ENCODE data around the gene TRAF2.

The TRAF2 gene

GRCh38 chr9:136972743-136973142 lies 86.4 kb downstream of the TRAF2 start:
- Histone ChIP-seq H4K20me1 (ENCODE audit: insufficient read depth, low read length) (no peaks in the 10 kb centered on the region), H3K4me3 (ENCODE audit: low read length) (no peak overlapping the region), H3K9me2 (replicated peaks; ENCODE audit: insufficient read depth, low read length) (no peaks in the 10 kb centered on the region), H3F3A (ENCODE audit: insufficient read depth, low read length) (no peaks in the 10 kb centered on the region), H3K27ac (ENCODE audit: low read length) (no peak overlapping the region), H2AFZ (ENCODE audit: low read length) (no peak overlapping the region), H3K9ac (ENCODE audit: low read length) (no peak overlapping the region), H3K4me2 (ENCODE audit: low read depth, low read length) (no peak overlapping the region), H3K4me1 (ENCODE audit: low read length) (no peaks in the 10 kb centered on the region), H3K36me3 (replicated peaks; ENCODE audit: insufficient read depth, low read length) (no peaks in the 10 kb centered on the region), H3K9me3 (replicated peaks; ENCODE audit: insufficient read depth, low read length) (no peaks in the 10 kb centered on the region), H3K79me2 (ENCODE audit: low read length) (no peaks in the 10 kb centered on the region), H3K27me3 (replicated peaks; ENCODE audit: insufficient read depth, low read length) (peaks cover 85% of the 10 kb centered on the region)
- TF ChIP-seq EZH2phosphoT487 (IDR thresholded peaks at IDR 0.05; ENCODE audit: low read length) (no peak), EZH2 (optimal IDR thresholded peaks at IDR 0.05; ENCODE audit: low read depth, low read length) (no peak)
- TF ChIP-seq, protein P1, sequence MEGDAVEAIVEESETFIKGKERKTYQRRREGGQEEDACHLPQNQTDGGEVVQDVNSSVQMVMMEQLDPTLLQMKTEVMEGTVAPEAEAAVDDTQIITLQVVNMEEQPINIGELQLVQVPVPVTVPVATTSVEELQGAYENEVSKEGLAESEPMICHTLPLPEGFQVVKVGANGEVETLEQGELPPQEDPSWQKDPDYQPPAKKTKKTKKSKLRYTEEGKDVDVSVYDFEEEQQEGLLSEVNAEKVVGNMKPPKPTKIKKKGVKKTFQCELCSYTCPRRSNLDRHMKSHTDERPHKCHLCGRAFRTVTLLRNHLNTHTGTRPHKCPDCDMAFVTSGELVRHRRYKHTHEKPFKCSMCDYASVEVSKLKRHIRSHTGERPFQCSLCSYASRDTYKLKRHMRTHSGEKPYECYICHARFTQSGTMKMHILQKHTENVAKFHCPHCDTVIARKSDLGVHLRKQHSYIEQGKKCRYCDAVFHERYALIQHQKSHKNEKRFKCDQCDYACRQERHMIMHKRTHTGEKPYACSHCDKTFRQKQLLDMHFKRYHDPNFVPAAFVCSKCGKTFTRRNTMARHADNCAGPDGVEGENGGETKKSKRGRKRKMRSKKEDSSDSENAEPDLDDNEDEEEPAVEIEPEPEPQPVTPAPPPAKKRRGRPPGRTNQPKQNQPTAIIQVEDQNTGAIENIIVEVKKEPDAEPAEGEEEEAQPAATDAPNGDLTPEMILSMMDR (IDR thresholded peaks at IDR 0.05; ENCODE audit: low read length) = no peak
- no peak for DNase-seq

- Histone ChIP-seq H3K9me3 (replicated peaks; ENCODE audit: insufficient read depth, low read length) (no peaks in the 10 kb centered on the region), H3K79me2 (ENCODE audit: low read length) (no peaks in the 10 kb centered on the region), H3K36me3 (replicated peaks; ENCODE audit: insufficient read depth, low read length) (no peaks in the 10 kb centered on the region), H4K20me1 (ENCODE audit: insufficient read depth, low read length) (no peaks in the 10 kb centered on the region), H3K9ac (ENCODE audit: low read length) (no peak overlapping the region), H3K27me3 (replicated peaks; ENCODE audit: insufficient read depth, low read length) (peaks cover 75% of the 10 kb centered on the region), H3K27ac (ENCODE audit: low read length) (no peak overlapping the region), H3K9me2 (replicated peaks; ENCODE audit: insufficient read depth, low read length) (no peaks in the 10 kb centered on the region), H2AFZ (ENCODE audit: low read length) (no peak overlapping the region), H3K4me1 (ENCODE audit: low read length) (no peaks in the 10 kb centered on the region), H3F3A (ENCODE audit: insufficient read depth, low read length) (no peaks in the 10 kb centered on the region), H3K4me3 (ENCODE audit: low read length) (no peak overlapping the region), H3K4me2 (ENCODE audit: low read depth, low read length) (no peak overlapping the region)
- TF ChIP-seq, protein P1 (IDR thresholded peaks at IDR 0.05; ENCODE audit: low read length) = no peak
- TF ChIP-seq EZH2phosphoT487 (IDR thresholded peaks at IDR 0.05; ENCODE audit: low read length) = no peak
- no peak for TF ChIP-seq EZH2 (optimal IDR thresholded peaks at IDR 0.05; ENCODE audit: low read depth, low read length)
- no peak for DNase-seq
Measured at GRCh38 chr9:136973618-136974617, 87.6 kb downstream of the TRAF2 start.

- no peaks in the 10 kb centered on the region for H3K79me2 ChIP-seq (ENCODE audit: low read length)
- no peak overlapping the region for H3K9ac ChIP-seq (ENCODE audit: low read length)
- H3K36me3 ChIP-seq (replicated peaks; ENCODE audit: insufficient read depth, low read length) = no peaks in the 10 kb centered on the region
- no peak overlapping the region for H2AFZ ChIP-seq (ENCODE audit: low read length)
- no peak overlapping the region for H3K4me2 ChIP-seq (ENCODE audit: low read depth, low read length)
- no peak overlapping the region for H3K27ac ChIP-seq (ENCODE audit: low read length)
- no peaks in the 10 kb centered on the region for H3F3A ChIP-seq (ENCODE audit: insufficient read depth, low read length)
- DNase-seq = no peak
- H4K20me1 ChIP-seq (ENCODE audit: insufficient read depth, low read length) = no peaks in the 10 kb centered on the region
- H3K4me1 ChIP-seq (ENCODE audit: low read length) = no peaks in the 10 kb centered on the region
- H3K9me3 ChIP-seq (replicated peaks; ENCODE audit: insufficient read depth, low read length) = no peaks in the 10 kb centered on the region
- peaks cover 76% of the 10 kb centered on the region for H3K27me3 ChIP-seq (replicated peaks; ENCODE audit: insufficient read depth, low read length)
- no peaks in the 10 kb centered on the region for H3K9me2 ChIP-seq (replicated peaks; ENCODE audit: insufficient read depth, low read length)
- no peak for TF ChIP-seq EZH2phosphoT487 (IDR thresholded peaks at IDR 0.05; ENCODE audit: low read length)
- no peak overlapping the region for H3K4me3 ChIP-seq (ENCODE audit: low read length)
Measured at GRCh38 chr9:136974817-136975535, 88.7 kb downstream of the TRAF2 start.

Data from MM.1S (cell line).